Frontal cortex (tissue), 4 donors: Measurements from ENCODE around the gene NR6A1. TPM values are rescaled to one million over a fixed set of nuclear protein-coding genes. Genes with fewer than 3 reads are reported as not detected.

Experiments
- DNase-seq, 2 donors: peaks; one replicate each; pipeline ENCODE4 v3.0.0; 2012; ENCODE audit warnings: low spot score in 2 of 2
- FAIRE-seq: peaks from 2 replicates; lab custom pipeline; 2012; peaks lifted over from hg19 to GRCh38; lab: Jason Lieb, UNC
- total RNA-seq: library from RNA; depleted of rRNA; stranded (reverse); fragments of >200 nt; gene quantifications from one replicate; pipeline ENCODE4 v1.2.3, GENCODE V29; 2014
- donor health status: control.
- donor health status: control.
- donor health status: control.

The NR6A1 gene
- 1.6 TPM for total RNA-seq

GRCh38 chr9:124771021-124771866 lies at the start of gene NR6A1:
NR6A1 (minus strand) TSS chr9:124771311.
- DNase-seq: peak; percentile 98 to 99
- no peak for FAIRE-seq

- DNase-seq (no peak), FAIRE-seq (no peak)
These were observed 47.5 kb upstream of the NR6A1 start for GRCh38 chr9:124818431-124819281.

- DNase-seq (no peak), FAIRE-seq (no peak)
These were observed 44.5 kb upstream of the NR6A1 start for GRCh38 chr9:124815601-124816000.

- FAIRE-seq (no peak), DNase-seq (no peak)
These were observed 43.0 kb upstream of the NR6A1 start for GRCh38 chr9:124814164-124814535.

- FAIRE-seq (no peak), DNase-seq (no peak)
These were observed 42.5 kb upstream of the NR6A1 start for GRCh38 chr9:124813501-124814163.

- DNase-seq (no peak), FAIRE-seq (no peak)
These were observed 41.9 kb upstream of the NR6A1 start for GRCh38 chr9:124813041-124813440.

GRCh38 chr9:124812441-124812876 lies 41.3 kb upstream of the NR6A1 start:
- FAIRE-seq (no peak), DNase-seq (no peak)

- DNase-seq (no peak), FAIRE-seq (no peak)
These were observed 39.7 kb upstream of the NR6A1 start for GRCh38 chr9:124810663-124811355.

- FAIRE-seq (no peak), DNase-seq (no peak)
These were observed 38.8 kb upstream of the NR6A1 start for GRCh38 chr9:124809741-124810500.

GRCh38 chr9:124809211-124809610 lies 38.1 kb upstream of the NR6A1 start:
- DNase-seq (no peak), FAIRE-seq (no peak)

GRCh38 chr9:124808246-124808956 lies 37.3 kb upstream of the NR6A1 start:
- no peak for DNase-seq
- no peak for FAIRE-seq

- FAIRE-seq: no peak
- DNase-seq: no peak
These were observed 34.1 kb upstream of the NR6A1 start for GRCh38 chr9:124805186-124805585.

GRCh38 chr9:124803911-124804310 lies 32.8 kb upstream of the NR6A1 start:
- DNase-seq (no peak), FAIRE-seq (no peak)

- FAIRE-seq (no peak), DNase-seq (no peak)
These were observed 31.3 kb upstream of the NR6A1 start for GRCh38 chr9:124802426-124802825.

- DNase-seq (no peak), FAIRE-seq (no peak)
These were observed 30.2 kb upstream of the NR6A1 start for GRCh38 chr9:124801356-124801755.

GRCh38 chr9:124800306-124801259 lies 29.5 kb upstream of the NR6A1 start:
- DNase-seq (peak in 1 of 2 donors; percentile 56), FAIRE-seq (no peak)

GRCh38 chr9:124799274-124800006 lies 28.3 kb upstream of the NR6A1 start:
- DNase-seq (no peak), FAIRE-seq (no peak)
